HCT116 (cell line): ENCODE measurements around the gene CDK2AP2.
"Not testable (repeated sequence)": the region's sequence is repeated elsewhere in the genome, so short reads cannot be mapped to it uniquely, and the experiment has no call there.

Source experiments
- EGR1 ChIP-seq: IDR thresholded peaks from 2 replicates; pipeline ENCODE4 v1.6.1; 2012; ENCODE audit warnings: low read depth
- SIN3A ChIP-seq: IDR thresholded peaks from 2 replicates; pipeline ENCODE4 v1.6.1; 2012; ENCODE audit warnings: low read depth
- YY1 ChIP-seq: IDR thresholded peaks from 2 replicates; pipeline ENCODE4 v1.6.1; 2011; ENCODE audit warnings: low read length, low read depth, moderate library complexity, mild to moderate bottlenecking; ENCODE audit not compliant: insufficient replicate concordance; ENCODE audit errors: extremely low read depth

DNA sequence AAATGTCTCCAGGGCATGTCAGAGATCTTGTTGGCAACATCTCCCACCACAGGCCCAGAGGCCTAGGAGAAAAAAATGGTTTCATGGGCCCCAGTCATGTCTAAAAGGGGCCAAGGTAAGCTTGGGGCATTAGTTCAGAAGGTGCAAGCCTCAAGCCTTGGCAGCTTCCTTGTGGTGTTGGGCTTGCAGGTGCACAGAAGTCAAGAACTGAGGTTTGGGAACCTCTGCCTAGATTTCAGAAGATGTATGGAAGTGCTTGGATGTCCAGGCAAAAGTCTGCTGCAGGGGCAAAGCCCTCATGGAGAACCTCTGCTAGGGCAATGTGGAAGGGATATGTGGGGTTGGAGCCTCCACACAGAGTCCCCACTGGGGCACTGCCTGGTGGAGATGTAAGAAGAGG, 43.7 kb upstream of the CDK2AP2 start:
- TF ChIP-seq YY1, SIN3A, EGR1: not testable (repeated sequence)
